WTC11 (cell line): ENCODE data around the gene USP44. TPM values are rescaled to one million over a fixed set of nuclear protein-coding genes. Genes with fewer than 3 reads are reported as not detected.

Experiments
- ATAC-seq: fragments of 200-7000 bp; cut with Tn5 transposase; 2 replicates; pipeline ENCODE4 v1.10.0; 2021; ENCODE audit warnings: mild to moderate bottlenecking, moderate library complexity
- CTCF ChIA-PET: fragments of 300-600 bp; sonication (Branson Sonifier 250); formaldehyde crosslinking; loops from one replicate; lab custom pipeline; 2021; ENCODE audit warnings: antibody characterized with exemption; lab: Charles Lee
- POLR2A ChIA-PET: fragments of 350-600 bp; sonication (Branson Sonifier 250); formaldehyde crosslinking; loops from one replicate; lab custom pipeline; 2021; ENCODE audit warnings: antibody characterized with exemption; lab: Charles Lee
- DNase-seq: peaks from one replicate; pipeline ENCODE4 v3.0.0; 2021; ENCODE audit warnings: low spot score
- H3K27ac Mint-ChIP-seq: 2 replicates; pipeline ENCODE4 v1.8.0; 2021; ENCODE audit warnings: mixed read lengths
- H3K27me3 Mint-ChIP-seq: 2 replicates; pipeline ENCODE4 v1.8.0; 2021; ENCODE audit warnings: low read depth, mild to moderate bottlenecking, moderate library complexity, mixed read lengths
- H3K36me3 Mint-ChIP-seq: 2 replicates; pipeline ENCODE4 v1.8.0; 2021; ENCODE audit warnings: mixed read lengths
- H3K4me1 Mint-ChIP-seq: 2 replicates; pipeline ENCODE4 v1.8.0; 2022; ENCODE audit warnings: mixed read lengths
- H3K4me3 Mint-ChIP-seq: 2 replicates; pipeline ENCODE4 v1.8.0; 2021; ENCODE audit warnings: mild to moderate bottlenecking, moderate library complexity, mixed read lengths
- H3K9me3 Mint-ChIP-seq: 2 replicates; pipeline ENCODE4 v1.8.0; 2021; ENCODE audit warnings: mixed read lengths
- AFF4 ChIP-seq: sonication (generic); formaldehyde crosslinking; IDR thresholded peaks from 2 replicates; pipeline ENCODE4 v1.8.1; 2023; ENCODE audit warnings: mild to moderate bottlenecking, missing genetic modification reagents, borderline replicate concordance
- ERG ChIP-seq: fragments of 250-450 bp; sonication (Bioruptor Pico); IDR thresholded peaks from 2 replicates; pipeline ENCODE4 v1.8.0; 2021; ENCODE audit warnings: mild to moderate bottlenecking
- KAT7 ChIP-seq: sonication (generic); formaldehyde crosslinking; IDR thresholded peaks from 2 replicates; pipeline ENCODE4 v1.8.1; 2023; ENCODE audit warnings: missing genetic modification reagents, mild to moderate bottlenecking, borderline replicate concordance
- MYBL2 ChIP-seq: sonication (generic); formaldehyde crosslinking; IDR thresholded peaks from 2 replicates; pipeline ENCODE4 v1.8.1; 2023; ENCODE audit warnings: mild to moderate bottlenecking, moderate library complexity, missing genetic modification reagents
- NFATC4 ChIP-seq: fragments of 250-450 bp; sonication (Bioruptor Pico); IDR thresholded peaks from 2 replicates; pipeline ENCODE4 v1.9.0; 2021; ENCODE audit warnings: mild to moderate bottlenecking
- NFYB ChIP-seq: sonication (generic); formaldehyde crosslinking; conservative IDR thresholded peaks from 2 replicates; pipeline ENCODE4 v1.8.0; 2022; ENCODE audit warnings: low read depth, missing genetic modification reagents
- OVOL2 ChIP-seq: fragments of 250-450 bp; sonication (Bioruptor Pico); IDR thresholded peaks from 2 replicates; pipeline ENCODE4 v1.9.0; 2021; ENCODE audit warnings: mild to moderate bottlenecking, borderline replicate concordance
- PRDM15 ChIP-seq: sonication (generic); formaldehyde crosslinking; IDR thresholded peaks from 2 replicates; pipeline ENCODE4 v1.8.0; 2022; ENCODE audit warnings: missing genetic modification reagents
- RORB ChIP-seq: fragments of 250-450 bp; sonication (Bioruptor Pico); IDR thresholded peaks from 2 replicates; pipeline ENCODE4 v1.9.0; 2021; ENCODE audit warnings: mild to moderate bottlenecking
- SMAD3 ChIP-seq: sonication (generic); formaldehyde crosslinking; IDR thresholded peaks from 2 replicates; pipeline ENCODE4 v1.8.0; 2022; ENCODE audit warnings: missing genetic modification reagents, mild to moderate bottlenecking, borderline replicate concordance
- ZNF281 ChIP-seq: sonication (generic); formaldehyde crosslinking; IDR thresholded peaks from 2 replicates; pipeline ENCODE4 v1.8.0; 2023; ENCODE audit warnings: mild to moderate bottlenecking, missing genetic modification reagents
- total RNA-seq: library from RNA; stranded (reverse); gene quantifications from 3 replicates; pipeline ENCODE4 v1.2.3, GENCODE V29; 2021

Gene USP44
- total RNA-seq, 1 experiment from 2014 or later, result 93.4 TPM

- H3K9me3 Mint-ChIP-seq, result peaks cover 4% of the 10 kb centered on the region; the same call in 1 of the 2 replicates
- ChIA-PET POLR2A (interaction anchor here (0.5 to 0.6 kb wide), 2 partner anchors 15 to 25 kb away, joined by 3 read pairs; no protein-coding TSS in a partner anchor), CTCF (interaction anchor here (0.6 to 4.2 kb wide), 5 partner anchors 12 to 436 kb away, joined by 3 to 18 read pairs (median 4); no protein-coding TSS in a partner anchor)
- DNase-seq (no peak), ATAC-seq (peak; percentile 77)
- H3K4me3 Mint-ChIP-seq, result no peak overlapping the region
- peak overlapping the region; percentile 45; the same call in 1 of the 2 replicates for H3K27ac Mint-ChIP-seq
- peaks cover 8% of the 10 kb centered on the region; the same call in 1 of the 2 replicates for H3K4me1 Mint-ChIP-seq
- no peaks in the 10 kb centered on the region for H3K27me3 Mint-ChIP-seq
- H3K36me3 Mint-ChIP-seq, result peaks cover 73% of the 10 kb centered on the region
- TF ChIP-seq RORB, result no peak
- peak; percentile 89 for TF ChIP-seq PRDM15 (CRISPR knock-in tag)
- TF ChIP-seq, all 79 proteins: peak for 1
These were observed 28.6 kb downstream of the USP44 start for GRCh38 chr12:95522692-95523091.

- H3K9me3 Mint-ChIP-seq, result peaks cover 4% of the 10 kb centered on the region; the same call in 1 of the 2 replicates
- TF ChIP-seq NFATC4 (CRISPR knock-in tag), result no peak
- TF ChIP-seq AFF4 (CRISPR knock-in tag), result no peak
- TF ChIP-seq OVOL2 (CRISPR knock-in tag), result no peak
- TF ChIP-seq NFYB (CRISPR knock-in tag), result no peak
- TF ChIP-seq SMAD3 (CRISPR knock-in tag), result no peak
- TF ChIP-seq KAT7 (CRISPR knock-in tag), result no peak
- TF ChIP-seq ERG (CRISPR knock-in tag), result no peak
- no peak for TF ChIP-seq ZNF281 (CRISPR knock-in tag)
- TF ChIP-seq MYBL2, result no peak
These were observed 30.5 kb downstream of the USP44 start for GRCh38 chr12:95520816-95521215.

More at GRCh38 chr12:95520816-95521215, 30.5 kb downstream of the USP44 start:
- Mint-ChIP-seq H3K27me3 (no peaks in the 10 kb centered on the region), H3K36me3 (peaks cover 76% of the 10 kb centered on the region), H3K4me3 (no peak overlapping the region), H3K27ac (peak overlapping the region; percentile 72; the same call in 1 of the 2 replicates), H3K4me1 (peaks cover 8% of the 10 kb centered on the region; the same call in 1 of the 2 replicates)
- ATAC-seq (no peak), DNase-seq (no peak)
- ChIA-PET CTCF (interaction anchor here (0.5 kb wide), 1 partner anchor 15 kb away, joined by 3 read pairs; no protein-coding TSS in a partner anchor), POLR2A (no interaction called here)
